Measurements from ENCODE around the gene AMPH. TPM values are rescaled to one million over a fixed set of nuclear protein-coding genes. Genes with fewer than 3 reads are reported as not detected.

The AMPH gene
- total RNA-seq, 1 donor from 2014 or later: 1.2 TPM

DNA sequence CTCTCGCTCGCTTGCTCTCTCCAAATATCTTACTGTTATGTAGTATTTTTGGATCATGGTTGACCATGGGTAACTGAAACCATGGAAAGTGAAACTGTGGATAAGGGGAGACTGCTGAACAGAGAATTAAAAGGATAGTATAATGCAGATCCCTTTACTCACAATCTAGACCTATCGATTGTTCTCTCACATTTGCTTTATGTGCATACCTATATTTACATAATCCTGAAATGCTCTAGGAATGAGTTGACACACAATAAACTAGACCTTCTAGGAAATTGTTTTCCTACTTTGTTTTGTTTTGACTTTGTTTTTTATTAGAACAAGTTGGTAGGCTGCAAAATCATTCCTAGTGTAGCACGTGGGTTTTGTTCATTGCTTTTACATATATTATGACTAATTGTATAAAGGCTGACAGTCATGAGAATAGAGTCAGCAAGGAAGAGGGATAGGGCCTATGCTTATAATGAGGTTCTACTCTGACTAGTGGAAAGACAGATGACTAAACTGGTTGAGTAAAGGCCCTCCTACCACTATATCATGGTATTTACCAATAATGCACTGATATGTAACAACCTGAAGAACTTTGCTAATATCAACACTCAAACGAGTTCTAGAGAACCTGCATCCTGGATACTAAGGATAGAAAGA lies 182.5 kb downstream of the AMPH start:
- H3K4me3 ChIP-seq: no peak overlapping the region
- ATAC-seq (no peak), DNase-seq (no peak)
- H3K27me3 ChIP-seq (ENCODE audit: low read depth): no peaks in the 10 kb centered on the region
- intact Hi-C loops (cut with DNase I): no loop called here
- no peaks in the 10 kb centered on the region for H3K4me1 ChIP-seq
- no peak overlapping the region for H3K27ac ChIP-seq
- no peak for TF ChIP-seq CTCF (IDR thresholded peaks at IDR 0.05)
- no peaks in the 10 kb centered on the region for H3K9me3 ChIP-seq
- no peaks in the 10 kb centered on the region for H3K36me3 ChIP-seq

- TF ChIP-seq CTCF (IDR thresholded peaks at IDR 0.05): no peak
- H3K4me3 ChIP-seq: no peak overlapping the region
- no peaks in the 10 kb centered on the region for H3K9me3 ChIP-seq
- DNase-seq (no peak), ATAC-seq (no peak)
- no peaks in the 10 kb centered on the region for H3K4me1 ChIP-seq
- intact Hi-C loops (cut with DNase I): no loop called here
- no peaks in the 10 kb centered on the region for H3K36me3 ChIP-seq
- no peak overlapping the region for H3K27ac ChIP-seq
- no peaks in the 10 kb centered on the region for H3K27me3 ChIP-seq (ENCODE audit: low read depth)
Measured at GRCh38 chr7:38448054-38448453, 183.1 kb downstream of the AMPH start.

GRCh38 chr7:38438970-38439369 lies 192.2 kb downstream of the AMPH start:
- Histone ChIP-seq H3K4me1 (no peaks in the 10 kb centered on the region), H3K27ac (no peak overlapping the region), H3K4me3 (no peak overlapping the region), H3K36me3 (no peaks in the 10 kb centered on the region), H3K27me3 (ENCODE audit: low read depth) (peaks cover 3% of the 10 kb centered on the region), H3K9me3 (no peaks in the 10 kb centered on the region)
- DNase-seq (no peak), ATAC-seq (no peak)
- no peak for TF ChIP-seq CTCF (IDR thresholded peaks at IDR 0.05)
- intact Hi-C loops (cut with DNase I): no loop called here

- ATAC-seq (no peak), DNase-seq (no peak)
Measured at GRCh38 chr7:38432671-38433070, 198.5 kb downstream of the AMPH start.

GRCh38 chr7:38432080-38432479 lies 199.1 kb downstream of the AMPH start:
- Histone ChIP-seq H3K27me3 (ENCODE audit: low read depth) (no peaks in the 10 kb centered on the region), H3K9me3 (no peaks in the 10 kb centered on the region), H3K4me3 (no peak overlapping the region), H3K36me3 (no peaks in the 10 kb centered on the region), H3K27ac (no peak overlapping the region), H3K4me1 (no peaks in the 10 kb centered on the region)
- intact Hi-C loops (cut with DNase I): no loop called here
- TF ChIP-seq CTCF (IDR thresholded peaks at IDR 0.05): no peak
- DNase-seq: no peak
- ATAC-seq: no peak

More at GRCh38 chr7:38432671-38433070, 198.5 kb downstream of the AMPH start:
- H3K4me1 ChIP-seq: no peaks in the 10 kb centered on the region
- no peaks in the 10 kb centered on the region for H3K9me3 ChIP-seq
- intact Hi-C loops (cut with DNase I): no loop called here
- H3K27me3 ChIP-seq (ENCODE audit: low read depth): no peaks in the 10 kb centered on the region
- no peak overlapping the region for H3K27ac ChIP-seq
- no peak for TF ChIP-seq CTCF (IDR thresholded peaks at IDR 0.05)
- H3K4me3 ChIP-seq: no peak overlapping the region
- H3K36me3 ChIP-seq: no peaks in the 10 kb centered on the region
